Measurements from ENCODE around the gene ABCA13.

The ABCA13 gene

DNA sequence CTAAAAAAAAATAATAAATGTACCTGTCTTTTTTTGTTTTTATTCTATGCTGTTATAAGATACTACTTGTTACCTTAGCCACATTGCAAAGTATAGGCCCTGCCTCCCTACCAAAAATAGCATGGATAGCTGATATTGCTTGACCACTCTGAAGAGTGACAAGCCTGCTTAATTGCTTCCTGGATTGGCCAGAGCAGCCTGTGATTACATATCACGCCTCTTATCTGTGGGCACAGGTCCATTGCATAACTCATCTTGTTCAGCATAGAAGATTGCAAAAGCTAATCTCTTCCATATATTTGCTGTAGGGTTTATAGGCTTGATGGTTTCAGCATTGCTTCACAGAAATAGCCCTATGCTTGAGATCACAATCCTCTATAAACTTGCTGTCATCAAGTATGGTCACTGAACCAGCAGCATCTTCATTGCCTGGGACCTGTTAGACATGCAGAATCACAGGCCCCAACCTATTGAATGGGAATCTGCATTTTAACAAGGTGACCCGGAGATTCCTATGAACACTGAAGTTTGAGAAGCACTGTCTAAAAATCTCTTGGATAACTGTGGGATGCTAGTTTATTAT, 472.3 kb downstream of the ABCA13 start:
- DNase-seq: no peak

DNA sequence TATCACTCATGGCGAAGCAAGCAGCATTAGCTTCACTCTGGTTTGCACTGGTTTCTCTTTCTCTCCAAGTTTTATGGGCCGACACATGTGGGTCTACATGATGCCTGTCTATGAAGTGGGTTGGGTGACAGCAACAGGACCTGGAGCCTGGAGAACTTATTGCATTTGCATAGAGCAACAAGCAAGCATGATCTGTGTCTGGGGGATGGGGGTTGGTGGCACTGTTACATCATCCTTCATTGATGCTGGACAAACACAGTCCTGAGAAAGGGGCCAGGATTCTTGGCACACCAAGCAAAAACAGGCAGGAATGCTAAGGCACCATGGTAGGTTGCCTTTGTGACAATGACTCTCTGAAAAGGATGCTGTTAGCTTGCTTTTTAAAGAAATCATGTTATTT, 486.9 kb downstream of the ABCA13 start:
- no peak for DNase-seq

DNA sequence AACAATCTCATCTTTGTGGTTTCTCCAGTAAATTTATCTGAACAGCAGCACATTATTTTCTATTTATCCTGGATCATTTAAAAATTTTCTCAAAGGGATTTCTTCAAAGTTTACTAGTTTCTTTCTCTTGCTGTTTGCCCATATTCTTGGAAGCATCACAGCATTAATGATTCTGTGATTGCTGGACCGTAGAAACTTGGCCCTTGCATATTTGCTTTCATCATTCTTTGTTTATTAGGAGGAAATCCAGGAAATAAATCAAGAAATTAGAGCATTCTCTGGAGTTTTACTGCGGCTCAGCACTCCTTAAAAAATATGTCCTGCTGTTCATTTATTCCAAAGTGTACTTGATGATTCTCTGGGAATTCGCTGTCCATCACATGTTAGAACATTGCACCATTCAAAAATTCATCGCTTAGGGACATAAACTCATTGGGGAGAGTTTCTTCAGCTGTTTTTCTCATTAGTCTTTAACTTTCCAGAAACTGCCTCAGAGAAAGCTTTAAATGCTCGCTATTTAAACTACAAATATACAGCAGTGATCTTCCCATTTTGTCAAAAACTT, 489.1 kb downstream of the ABCA13 start:
- DNase-seq: no peak

DNA sequence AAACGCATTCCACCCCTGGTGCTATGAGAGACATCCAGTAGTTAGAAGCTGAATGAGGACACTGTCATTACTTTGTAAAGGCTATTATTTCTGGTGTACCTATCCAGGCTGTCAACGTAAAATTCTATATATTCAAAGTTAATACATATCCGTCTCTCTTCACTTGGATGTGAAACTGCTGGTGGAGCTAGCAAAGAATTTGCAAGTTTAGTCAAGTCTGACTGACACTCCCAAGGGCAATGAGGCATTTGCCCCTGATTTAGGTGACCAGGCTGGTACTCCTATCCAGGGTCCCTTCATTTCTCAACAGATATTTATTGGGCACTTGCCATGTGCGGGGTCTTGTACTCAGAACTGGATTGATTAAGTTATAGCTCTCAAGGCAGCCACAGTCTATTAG, 493.0 kb downstream of the ABCA13 start:
- DNase-seq: no peak

DNA sequence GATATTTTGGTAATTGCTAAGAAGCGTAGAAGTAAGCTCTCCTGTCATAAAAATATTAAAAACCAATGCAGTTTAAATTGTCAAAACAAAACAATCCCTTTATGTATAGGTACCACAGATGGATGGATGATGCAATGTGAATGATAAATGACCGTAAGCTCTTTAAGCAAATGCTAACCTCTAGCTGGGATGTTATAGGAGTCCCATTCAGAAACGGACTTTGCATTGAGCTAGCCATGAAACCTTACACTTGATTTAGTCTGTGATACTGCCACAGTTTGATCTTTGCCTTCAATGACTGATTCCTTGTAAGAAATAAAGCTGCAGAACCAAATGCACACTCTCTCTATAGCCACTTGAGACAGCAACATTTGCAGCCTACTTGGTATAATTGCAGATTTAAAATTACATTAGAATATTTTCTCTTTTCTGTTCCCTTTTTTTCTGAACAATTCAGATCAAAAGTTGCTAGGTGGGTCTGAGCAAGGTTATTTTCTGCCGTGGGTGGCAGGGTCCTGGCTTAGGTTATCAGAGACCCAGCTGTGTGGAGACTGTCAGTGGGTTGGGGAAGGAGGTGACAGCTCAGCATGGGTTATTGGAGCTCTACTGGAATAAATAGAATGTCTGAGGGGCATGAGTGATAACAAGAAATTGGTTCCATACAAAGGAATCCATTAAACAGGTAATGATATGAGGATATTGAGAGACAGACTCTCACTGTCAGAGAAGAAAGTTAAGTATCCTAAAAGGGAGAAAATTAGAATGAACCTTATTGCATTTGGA, 494.3 kb downstream of the ABCA13 start:
- no peak for DNase-seq

DNA sequence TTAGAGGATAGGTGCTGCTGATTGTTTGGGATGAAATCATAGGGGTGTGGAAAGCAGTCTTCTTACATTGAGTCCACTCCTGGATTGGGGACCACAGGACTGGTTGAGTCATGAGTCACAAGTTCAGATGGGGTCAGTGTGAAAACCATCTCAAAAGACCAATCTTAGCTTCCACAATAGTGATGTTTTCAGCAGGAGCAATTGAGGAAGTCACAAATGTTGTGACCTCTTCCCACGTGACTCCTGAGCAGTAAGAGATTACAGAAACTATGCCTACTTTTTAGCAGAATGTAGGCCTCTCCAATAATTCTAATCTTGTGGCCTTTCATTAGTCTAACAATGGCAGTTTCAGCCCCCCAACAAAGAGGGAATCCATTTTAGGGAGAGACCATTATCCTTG, 496.1 kb downstream of the ABCA13 start:
- no peak for DNase-seq

DNA sequence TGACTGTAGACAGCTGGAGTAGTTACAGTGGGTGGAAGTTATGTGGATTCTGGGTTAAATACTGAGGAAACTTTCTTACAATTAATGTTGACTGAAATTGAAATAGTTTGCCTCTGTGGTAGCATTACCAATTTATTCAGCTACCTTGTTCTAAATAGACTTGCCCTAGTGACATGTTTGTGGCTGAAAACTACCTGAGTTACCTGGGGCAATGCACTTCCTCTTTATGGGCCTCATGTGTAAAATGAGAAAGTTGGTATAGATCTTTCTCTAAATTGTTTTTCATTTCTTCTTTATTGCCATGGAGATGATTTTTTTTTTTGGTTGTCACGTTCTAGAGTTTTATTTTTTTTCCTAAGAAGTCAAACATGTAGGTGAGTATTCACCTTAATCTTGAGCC, 500.4 kb downstream of the ABCA13 start:
- DNase-seq: no peak

DNA sequence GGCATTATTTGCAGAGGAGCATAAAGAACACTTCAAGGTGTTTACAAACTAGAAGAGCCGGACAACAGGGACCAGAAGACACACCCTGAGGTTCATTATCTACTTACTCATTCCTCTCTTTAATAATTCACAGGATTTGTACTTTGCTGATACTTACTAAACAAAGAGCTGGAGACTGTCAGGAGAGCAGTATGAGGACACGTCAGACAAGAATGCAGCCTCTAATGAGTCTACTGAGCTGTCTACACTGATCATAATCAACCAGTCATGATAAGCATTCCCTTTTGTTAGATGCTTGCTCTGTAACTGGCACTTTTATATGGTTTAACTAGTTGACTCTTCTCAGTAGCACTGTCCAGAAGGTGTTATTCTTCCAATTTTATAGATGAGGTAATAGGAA, 509.7 kb downstream of the ABCA13 start:
- no peak for DNase-seq

DNA sequence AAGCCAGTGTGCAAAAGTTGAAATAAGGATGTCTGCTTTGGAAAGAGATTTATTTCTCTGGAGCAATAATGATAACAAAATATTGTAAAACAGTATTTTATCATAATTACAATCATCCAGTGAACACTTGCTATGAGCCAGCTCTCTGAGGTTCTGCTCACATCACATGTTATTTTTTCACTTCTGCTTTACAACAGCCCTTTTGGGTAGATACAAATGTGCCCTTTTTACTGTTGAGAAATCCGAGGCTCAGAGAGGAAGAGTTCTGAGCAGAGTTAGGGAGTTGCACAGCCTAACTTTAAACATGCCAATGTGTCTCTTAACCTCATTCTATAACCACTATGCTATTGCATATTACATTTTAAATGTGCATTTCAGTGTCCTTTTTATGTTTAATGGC, 520.5 kb downstream of the ABCA13 start:
- DNase-seq: no peak
